ENCODE results near the gene IGFL1.

GRCh38 chr19:46180701-46181387 is 48.7 kb upstream of the IGFL1 start:
- TF ChIP-seq CTCF (IDR thresholded peaks at IDR 0.05; ENCODE audit: insufficient read depth, low read length, poor library complexity, severe bottlenecking): no peak
- TF ChIP-seq EZH2phosphoT487 (conservative IDR thresholded peaks at IDR 0.05; ENCODE audit: low read length): no peak

All from SU-DHL-6 (cell line).